HG03442 (cell line): ENCODE measurements around the gene WDR76.
"Not testable (repeated sequence)": the region's sequence is repeated elsewhere in the genome, so short reads cannot be mapped to it uniquely, and the experiment has no call there.

ENCODE experiments used
- ATAC-seq: cut with Tn5 transposase; IDR thresholded peaks from one replicate; pipeline ENCODE4 v1.9.1; 2021; ENCODE audit warnings: mild to moderate bottlenecking, moderate library complexity; ENCODE audit not compliant: unreplicated experiment

WDR76 gene

GRCh38 chr15:43826508-43827341, at the start of gene WDR76:
Gene WDR76, plus strand, starts transcription at chr15:43827002. Its CDS starts 31 bp downstream, at chr15:43827033.
- peak; percentile 59 for ATAC-seq

GRCh38 chr15:43777267-43777914, 49.4 kb upstream of the WDR76 start:
- ATAC-seq: peak; percentile 49

GRCh38 chr15:43779016-43779415, 47.8 kb upstream of the WDR76 start:
- ATAC-seq: no peak

GRCh38 chr15:43789409-43789808, 37.4 kb upstream of the WDR76 start:
- ATAC-seq: no peak

- ATAC-seq: peak; percentile 87
Measured at GRCh38 chr15:43791993-43792760, 34.6 kb upstream of the WDR76 start, which contains the start of gene SERF2. Gene SERF2, plus strand, starts transcription at chr15:43792320. Its CDS starts 57 bp downstream, at chr15:43792377.

GRCh38 chr15:43792761-43793476, 33.9 kb upstream of the WDR76 start:
- no peak for ATAC-seq

GRCh38 chr15:43793647-43794046, 33.2 kb upstream of the WDR76 start:
- no peak for ATAC-seq

GRCh38 chr15:43794269-43795037, 32.3 kb upstream of the WDR76 start:
- no peak for ATAC-seq

- ATAC-seq: no peak
Measured at GRCh38 chr15:43795197-43795596, 31.6 kb upstream of the WDR76 start.

GRCh38 chr15:43795997-43796396, 30.8 kb upstream of the WDR76 start:
- no peak for ATAC-seq

- no peak for ATAC-seq
Measured at GRCh38 chr15:43796566-43796965, 30.2 kb upstream of the WDR76 start.

GRCh38 chr15:43799209-43799944, 27.4 kb upstream of the WDR76 start:
- ATAC-seq: no peak

- no peak for ATAC-seq
Measured at GRCh38 chr15:43799945-43800285, 26.9 kb upstream of the WDR76 start, which contains the start of gene SERINC4. Gene SERINC4, minus strand, starts transcription at chr15:43800220. Its CDS starts 234 bp downstream, at chr15:43799986.

- ATAC-seq: peak; percentile 88
Measured at GRCh38 chr15:43800286-43801141, 26.3 kb upstream of the WDR76 start, which contains the start of gene HYPK. Gene HYPK, plus strand, starts transcription at chr15:43800599. Its CDS starts 24 bp downstream, at chr15:43800623.

GRCh38 chr15:43802676-43803075, 24.1 kb upstream of the WDR76 start:
- ATAC-seq: not testable (repeated sequence)

GRCh38 chr15:43808435-43808950, 18.3 kb upstream of the WDR76 start:
- no peak for ATAC-seq

GRCh38 chr15:43808960-43809678, 17.7 kb upstream of the WDR76 start:
- ATAC-seq: peak; percentile 45
